WERI-Rb-1 (cell line): Measurements from ENCODE around the gene SAMM50.

Experiments
- DNase-seq: peaks from one replicate; pipeline ENCODE4 v3.0.0-alpha.2; 2020
- H3K27ac ChIP-seq: fragments of 250-450 bp; sonication (Bioruptor Pico); 2 replicates; pipeline ENCODE4 v1.5.1; 2020; ENCODE audit warnings: mild to moderate bottlenecking, moderate library complexity
- H3K27me3 ChIP-seq: fragments of 250-450 bp; sonication (Bioruptor Pico); 2 replicates; pipeline ENCODE4 v1.5.1; 2021; ENCODE audit warnings: mild to moderate bottlenecking, low read depth, moderate library complexity; ENCODE audit not compliant: insufficient read depth, severe bottlenecking
- H3K36me3 ChIP-seq: fragments of 250-450 bp; sonication (Bioruptor Pico); 2 replicates; pipeline ENCODE4 v1.5.1; 2020; ENCODE audit warnings: mild to moderate bottlenecking, moderate library complexity
- H3K4me3 ChIP-seq: 2 replicates; pipeline ENCODE4 v1.5.1; 2011; ENCODE audit warnings: low read depth, mild to moderate bottlenecking, control low read depth, low read length
- H3K9me3 ChIP-seq: fragments of 250-450 bp; sonication (Bioruptor Pico); 2 replicates; pipeline ENCODE4 v1.5.1; 2021; ENCODE audit warnings: mild to moderate bottlenecking, moderate library complexity; ENCODE audit not compliant: severe bottlenecking
- CTCF ChIP-seq: IDR thresholded peaks from 2 replicates; pipeline ENCODE4 v1.5.1; 2011; ENCODE audit warnings: low read depth, mild to moderate bottlenecking, control low read depth, inconsistent platforms, low read length

The SAMM50 gene

GRCh38 chr22:44045145-44045544 is 89.9 kb downstream of the SAMM50 start:
- TF ChIP-seq CTCF, result no peak
- no peak for DNase-seq
- Histone ChIP-seq H3K27me3 (no peaks in the 10 kb centered on the region), H3K36me3 (no peaks in the 10 kb centered on the region), H3K27ac (no peak overlapping the region), H3K4me3 (no peak overlapping the region), H3K9me3 (peaks cover 2% of the 10 kb centered on the region)
